Measurements from ENCODE around the gene SLC25A17.

Gene SLC25A17

DNA sequence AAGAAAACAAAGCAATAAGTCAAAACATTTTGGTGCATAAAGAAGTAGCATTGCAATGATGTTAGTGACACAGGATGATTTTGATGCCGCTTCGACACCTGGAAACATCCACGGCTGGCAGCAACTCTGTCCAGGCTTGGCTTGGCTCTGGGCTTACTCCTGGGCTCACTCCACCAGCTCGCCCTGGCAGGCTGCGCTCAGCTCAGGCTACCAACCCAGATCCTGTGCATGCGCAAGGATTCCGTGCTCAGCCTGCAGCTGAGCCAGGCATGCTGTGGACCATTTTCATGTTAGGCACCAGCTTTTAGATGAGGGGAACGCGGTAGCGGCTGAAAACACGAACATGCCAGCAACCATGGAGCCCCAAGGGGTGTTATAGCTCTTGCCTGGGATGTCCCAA, 66.0 kb downstream of the SLC25A17 start:
- FAIRE-seq (no peak), DNase-seq (ENCODE audit: insufficient read length, low spot score) (no peak)
- TF ChIP-seq CTCF (IDR thresholded peaks at IDR 0.05; ENCODE audit: insufficient read depth, missing control alignments) = no peak

DNA sequence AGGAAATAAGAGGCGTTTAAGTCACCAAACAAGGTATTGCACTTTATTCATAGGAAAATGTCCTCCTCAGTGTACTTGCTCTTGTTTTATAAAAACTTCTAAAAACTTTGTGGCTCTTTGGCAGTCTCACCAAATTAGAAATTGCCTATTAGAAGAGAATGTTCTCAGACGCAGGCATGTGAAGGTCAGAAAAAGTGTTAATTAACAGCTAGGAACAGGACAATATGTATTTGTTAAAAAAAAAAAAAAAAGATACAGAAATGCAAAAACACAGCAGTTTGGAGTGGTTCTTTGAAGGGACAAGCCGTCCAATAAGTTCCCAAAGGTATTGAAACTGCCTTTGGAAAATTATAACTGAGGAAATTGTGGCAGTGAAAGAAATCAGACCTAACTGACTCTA, 67.9 kb downstream of the SLC25A17 start:
- FAIRE-seq = no peak
- TF ChIP-seq CTCF (IDR thresholded peaks at IDR 0.05; ENCODE audit: insufficient read depth, missing control alignments) = no peak
- DNase-seq (ENCODE audit: insufficient read length, low spot score) = no peak

DNA sequence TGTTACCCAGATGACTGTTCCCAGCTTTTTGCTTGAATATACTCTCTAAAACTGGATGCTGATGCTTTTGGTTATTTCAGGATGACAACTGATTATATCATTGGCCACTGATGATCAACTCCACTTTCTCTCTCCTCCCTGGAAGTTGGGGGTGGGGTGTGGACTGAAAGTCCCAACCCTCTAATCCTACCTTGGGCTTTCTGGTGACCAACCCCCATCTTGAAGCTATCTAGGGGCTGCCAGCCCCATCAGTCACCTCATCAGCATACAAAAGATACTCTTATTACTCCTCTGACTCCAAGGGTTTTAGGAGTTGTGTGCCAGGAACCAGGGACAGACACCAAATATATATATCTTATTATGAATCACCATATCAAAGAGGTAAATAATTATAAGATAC, 69.3 kb downstream of the SLC25A17 start:
- FAIRE-seq = no peak
- TF ChIP-seq CTCF (IDR thresholded peaks at IDR 0.05; ENCODE audit: insufficient read depth, missing control alignments) = no peak
- no peak for DNase-seq (ENCODE audit: insufficient read length, low spot score)

GRCh38 chr22:40748388-40749355, 70.5 kb downstream of the SLC25A17 start:
- DNase-seq (ENCODE audit: insufficient read length, low spot score) = no peak
- TF ChIP-seq CTCF (IDR thresholded peaks at IDR 0.05; ENCODE audit: insufficient read depth, missing control alignments) = no peak
- no peak for FAIRE-seq

DNA sequence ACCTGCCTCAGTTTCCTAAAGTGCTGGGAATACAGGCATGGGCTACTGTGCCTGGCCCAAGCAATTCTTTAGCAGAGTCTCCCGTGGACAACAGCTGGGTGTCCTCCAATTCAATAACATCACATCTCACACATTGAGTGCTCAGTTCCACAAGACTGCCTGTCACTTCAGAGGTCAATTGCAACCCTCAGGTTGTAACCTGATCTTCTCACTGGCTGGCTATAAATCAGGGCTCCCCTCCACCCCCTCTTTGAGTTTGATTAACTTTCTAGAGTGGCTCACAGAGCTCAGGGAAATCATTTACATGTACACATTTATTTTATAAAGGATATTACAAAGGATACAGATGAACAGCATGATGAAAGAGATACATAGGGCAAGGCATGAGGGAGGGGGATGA, 71.8 kb downstream of the SLC25A17 start:
- TF ChIP-seq CTCF (IDR thresholded peaks at IDR 0.05; ENCODE audit: insufficient read depth, missing control alignments) = no peak
- no peak for DNase-seq (ENCODE audit: insufficient read length, low spot score)
- FAIRE-seq = no peak

DNA sequence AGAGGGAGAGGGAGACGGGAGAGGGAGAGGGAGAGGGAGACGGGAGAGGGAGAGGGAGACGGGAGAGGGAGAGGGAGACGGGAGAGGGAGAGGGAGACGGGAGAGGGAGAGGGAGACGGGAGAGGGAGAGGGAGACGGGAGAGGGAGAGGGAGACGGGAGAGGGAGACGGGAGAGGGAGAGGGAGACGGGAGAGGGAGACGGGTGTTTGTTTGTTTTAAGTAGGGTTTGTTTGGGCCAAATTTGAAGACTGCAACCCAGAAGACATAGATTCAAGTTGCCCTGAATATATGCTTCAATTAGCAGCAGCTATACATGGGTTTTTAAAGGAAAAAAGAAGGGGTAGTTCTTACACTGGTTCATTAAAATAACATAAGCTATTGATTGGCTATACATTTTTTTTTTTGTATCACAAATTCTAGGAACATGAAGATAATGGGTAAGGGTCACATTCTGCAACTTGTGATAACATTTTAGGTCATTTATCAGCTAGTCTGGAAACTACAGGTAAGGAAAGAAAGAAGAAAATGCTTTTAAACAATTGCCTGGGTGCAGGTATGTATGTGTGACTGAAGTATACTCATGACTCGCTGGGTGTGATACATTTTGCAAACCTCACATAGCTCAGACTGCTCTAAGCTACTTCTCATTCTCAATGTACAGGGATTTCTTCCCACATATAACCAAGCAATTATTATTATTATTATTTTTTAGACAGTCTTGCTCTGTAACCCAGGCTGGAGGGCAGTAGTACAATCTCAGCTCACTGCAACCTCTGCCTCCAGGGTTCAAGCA, 72.5 kb downstream of the SLC25A17 start:
- TF ChIP-seq CTCF (IDR thresholded peaks at IDR 0.05; ENCODE audit: insufficient read depth, missing control alignments) = no peak
- DNase-seq (ENCODE audit: insufficient read length, low spot score) (no peak), FAIRE-seq (no peak)
